Left lung (tissue), 10 donors: ENCODE measurements around the gene FFAR1. TPM values are rescaled to one million over a fixed set of nuclear protein-coding genes. Genes with fewer than 3 reads are reported as not detected.

Source experiments
- ATAC-seq: fragments of 200-7000 bp; cut with Tn5 transposase; one replicate; pipeline ENCODE4 v1.9.1; 2020; ENCODE audit warnings: moderate library complexity
- DNase-seq, 4 donors: peaks; one replicate each; pipeline ENCODE4 v3.0.0-alpha.2; 2013 to 2020
- H3K27ac ChIP-seq, 2 donors: fragments of 200-600 bp; sonication (generic) in 1 of 2; one replicate each; pipeline versions ENCODE4 v1.5.0 to v1.8.0; 2020 to 2021
- H3K27me3 ChIP-seq, 2 donors: fragments of 200-600 bp; sonication (generic) in 1 of 2; one replicate each; pipeline versions ENCODE4 v1.5.0 to v1.8.0; 2020 to 2021
- H3K36me3 ChIP-seq, 2 donors: fragments of 200-600 bp; sonication (generic) in 1 of 2; one replicate each; pipeline versions ENCODE4 v1.5.0 to v1.8.0; 2020 to 2021
- H3K4me1 ChIP-seq, 2 donors: fragments of 200-600 bp; one replicate each; pipeline ENCODE4 v1.8.0; 2021
- H3K4me3 ChIP-seq, 2 donors: fragments of 200-600 bp; sonication (generic) in 1 of 2; one replicate each; pipeline versions ENCODE4 v1.5.0 to v1.8.0; 2020 to 2021; ENCODE audit warnings: mild to moderate bottlenecking in 1 of 2
- H3K9me3 ChIP-seq, 2 donors: fragments of 200-600 bp; sonication (generic) in 1 of 2; one replicate each; pipeline versions ENCODE4 v1.5.0 to v1.8.0; 2020 to 2021
- intact Hi-C, 2 donors: fragments of 100-400 bp; cut with DNase I; formaldehyde crosslinking; loops; one replicate each; pipeline versions ENCODE4 v1.11.2 to v1.14.2; 2022
- polyA plus RNA-seq, 6 donors: library from polyadenylated mRNA; unstranded; fragments of 120-200 nt; gene quantifications; one replicate each; pipeline ENCODE4 v1.2.1, GENCODE V29; 2013; ENCODE audit not compliant: insufficient read length in 6 of 6
- total RNA-seq, 2 donors: library from RNA; stranded (reverse); fragmentation: NEBNext Ultra II Directional; extraction: Animal tissue kit (Norgen Biotek cat#: 25700); gene quantifications; one replicate each; pipeline ENCODE4 v1.2.1, GENCODE V29; 2021
- TF ChIP-seq, protein P1 (sequence below), 2 donors: fragments of 200-600 bp; sonication (generic) in 1 of 2; IDR thresholded peaks; one replicate each; pipeline versions ENCODE4 v1.5.0 to v1.8.0; 2021; ENCODE audit warnings: antibody characterized with exemption in 2 of 2
- donor health status: DM: no; HTN: yes; CAD: no.
- donor health status: DM: no; HTN: no; CAD: no.

The FFAR1 gene
- total and polyA plus RNA-seq, 8 donors: 0.06 to 0.74 (median 0.28) TPM; not detected in 2

DNA sequence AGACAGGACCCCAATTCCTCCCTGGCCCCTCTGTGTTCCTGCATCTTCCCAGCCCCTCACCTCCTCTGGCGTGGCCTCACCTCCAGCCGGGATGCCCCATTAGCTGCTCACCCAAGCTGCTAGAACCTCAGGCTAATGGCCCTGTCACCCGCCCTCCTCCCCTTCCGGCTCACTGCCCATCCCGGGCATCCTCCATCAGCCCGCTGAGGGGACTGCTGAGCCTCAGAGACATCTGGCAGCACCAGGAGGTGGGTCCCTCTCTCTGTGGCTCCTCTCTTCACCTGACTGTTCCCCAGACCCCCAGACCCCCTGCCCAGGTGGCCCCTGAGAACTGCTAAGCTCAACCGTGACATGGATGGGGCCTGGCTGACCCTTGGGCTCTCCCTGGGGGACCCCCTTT is 2.9 kb downstream of the FFAR1 start:
- ATAC-seq (no peak), DNase-seq (peak in 1 of 4 donors; percentile 56)
- Histone ChIP-seq H3K27ac (no peak overlapping the region), H3K36me3 (no peaks in the 10 kb centered on the region), H3K9me3 (no peaks in the 10 kb centered on the region), H3K4me3 (no peak overlapping the region), H3K4me1 (peaks cover 0 to 55% of the 10 kb centered on the region in 2 donors), H3K27me3 (peaks cover 0 to 28% of the 10 kb centered on the region in 2 donors)
- intact Hi-C loops: loop anchor here in 1 of 2 donors (10.0 kb wide), 2 partner anchors 114 to 144 kb away; partner anchors contain the start of gene KRTDAP
- TF ChIP-seq, protein P1, sequence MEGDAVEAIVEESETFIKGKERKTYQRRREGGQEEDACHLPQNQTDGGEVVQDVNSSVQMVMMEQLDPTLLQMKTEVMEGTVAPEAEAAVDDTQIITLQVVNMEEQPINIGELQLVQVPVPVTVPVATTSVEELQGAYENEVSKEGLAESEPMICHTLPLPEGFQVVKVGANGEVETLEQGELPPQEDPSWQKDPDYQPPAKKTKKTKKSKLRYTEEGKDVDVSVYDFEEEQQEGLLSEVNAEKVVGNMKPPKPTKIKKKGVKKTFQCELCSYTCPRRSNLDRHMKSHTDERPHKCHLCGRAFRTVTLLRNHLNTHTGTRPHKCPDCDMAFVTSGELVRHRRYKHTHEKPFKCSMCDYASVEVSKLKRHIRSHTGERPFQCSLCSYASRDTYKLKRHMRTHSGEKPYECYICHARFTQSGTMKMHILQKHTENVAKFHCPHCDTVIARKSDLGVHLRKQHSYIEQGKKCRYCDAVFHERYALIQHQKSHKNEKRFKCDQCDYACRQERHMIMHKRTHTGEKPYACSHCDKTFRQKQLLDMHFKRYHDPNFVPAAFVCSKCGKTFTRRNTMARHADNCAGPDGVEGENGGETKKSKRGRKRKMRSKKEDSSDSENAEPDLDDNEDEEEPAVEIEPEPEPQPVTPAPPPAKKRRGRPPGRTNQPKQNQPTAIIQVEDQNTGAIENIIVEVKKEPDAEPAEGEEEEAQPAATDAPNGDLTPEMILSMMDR (IDR thresholded peaks at IDR 0.05): no peak

GRCh38 chr19:35351411-35352176 is 3.9 kb downstream of the FFAR1 start:
- H3K27ac ChIP-seq: no peak overlapping the region
- H3K27me3 ChIP-seq: peaks cover 0 to 18% of the 10 kb centered on the region in 2 donors
- H3K36me3 ChIP-seq: no peaks in the 10 kb centered on the region
- intact Hi-C loops: loop anchor here in 1 of 2 donors (10.0 kb wide), 2 partner anchors 113 to 143 kb away; partner anchors contain the start of gene KRTDAP
- no peak overlapping the region for H3K4me3 ChIP-seq
- peaks cover 0 to 45% of the 10 kb centered on the region in 2 donors for H3K4me1 ChIP-seq
- DNase-seq (peak in 1 of 4 donors; percentile 74), ATAC-seq (no peak)
- TF ChIP-seq, protein P1 (IDR thresholded peaks at IDR 0.05): no peak
- no peaks in the 10 kb centered on the region for H3K9me3 ChIP-seq

GRCh38 chr19:35352177-35352447 is 4.4 kb downstream of the FFAR1 start:
- no peak for ATAC-seq

GRCh38 chr19:35352448-35353304 is 5.0 kb downstream of the FFAR1 start:
- Histone ChIP-seq H3K4me3 (no peak overlapping the region), H3K4me1 (peaks cover 0 to 42% of the 10 kb centered on the region in 2 donors), H3K27ac (no peak overlapping the region), H3K9me3 (no peaks in the 10 kb centered on the region), H3K36me3 (no peaks in the 10 kb centered on the region), H3K27me3 (peaks cover 0 to 15% of the 10 kb centered on the region in 2 donors)
- intact Hi-C loops: loop anchor here in 1 of 2 donors (10.0 kb wide), 2 partner anchors 112 to 142 kb away; partner anchors contain the start of gene KRTDAP
- TF ChIP-seq, protein P1 (IDR thresholded peaks at IDR 0.05): peak; percentile 65 to 84
- peak; percentile 76 to 86 (median 80) for DNase-seq
- ATAC-seq: peak; percentile 92

More at GRCh38 chr19:35352177-35352447, 4.4 kb downstream of the FFAR1 start:
- TF ChIP-seq, protein P1 (IDR thresholded peaks at IDR 0.05): no peak
- Histone ChIP-seq H3K27ac (no peak overlapping the region), H3K27me3 (peaks cover 0 to 15% of the 10 kb centered on the region in 2 donors), H3K4me1 (peaks cover 0 to 40% of the 10 kb centered on the region in 2 donors), H3K9me3 (no peaks in the 10 kb centered on the region), H3K36me3 (no peaks in the 10 kb centered on the region), H3K4me3 (no peak overlapping the region)
- no peak for DNase-seq
- intact Hi-C loops: loop anchor here in 1 of 2 donors (10.0 kb wide), 2 partner anchors 113 to 143 kb away; partner anchors contain the start of gene KRTDAP
